ENCODE measurements around the gene CERS2. TPM values are rescaled to one million over a fixed set of nuclear protein-coding genes. Genes with fewer than 3 reads are reported as not detected.

CERS2 gene
- total RNA-seq, 1 experiment from 2014 or later = 113 TPM

GRCh38 chr1:150927624-150928023, 47.0 kb downstream of the CERS2 start:
- TF ChIP-seq, protein P1, sequence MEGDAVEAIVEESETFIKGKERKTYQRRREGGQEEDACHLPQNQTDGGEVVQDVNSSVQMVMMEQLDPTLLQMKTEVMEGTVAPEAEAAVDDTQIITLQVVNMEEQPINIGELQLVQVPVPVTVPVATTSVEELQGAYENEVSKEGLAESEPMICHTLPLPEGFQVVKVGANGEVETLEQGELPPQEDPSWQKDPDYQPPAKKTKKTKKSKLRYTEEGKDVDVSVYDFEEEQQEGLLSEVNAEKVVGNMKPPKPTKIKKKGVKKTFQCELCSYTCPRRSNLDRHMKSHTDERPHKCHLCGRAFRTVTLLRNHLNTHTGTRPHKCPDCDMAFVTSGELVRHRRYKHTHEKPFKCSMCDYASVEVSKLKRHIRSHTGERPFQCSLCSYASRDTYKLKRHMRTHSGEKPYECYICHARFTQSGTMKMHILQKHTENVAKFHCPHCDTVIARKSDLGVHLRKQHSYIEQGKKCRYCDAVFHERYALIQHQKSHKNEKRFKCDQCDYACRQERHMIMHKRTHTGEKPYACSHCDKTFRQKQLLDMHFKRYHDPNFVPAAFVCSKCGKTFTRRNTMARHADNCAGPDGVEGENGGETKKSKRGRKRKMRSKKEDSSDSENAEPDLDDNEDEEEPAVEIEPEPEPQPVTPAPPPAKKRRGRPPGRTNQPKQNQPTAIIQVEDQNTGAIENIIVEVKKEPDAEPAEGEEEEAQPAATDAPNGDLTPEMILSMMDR (conservative IDR thresholded peaks at IDR 0.05) = no peak
- H3F3A ChIP-seq (ENCODE audit: insufficient read depth, low read depth) = peaks cover 21% of the 10 kb centered on the region
- peaks cover 13% of the 10 kb centered on the region for H3K4me1 ChIP-seq (replicated peaks; ENCODE audit: insufficient read depth)
- no TSS peak for BruUV-seq (replicated peaks)
- peak overlapping the region; percentile 79; the same call in 1 of the 2 replicates for H3K4me2 ChIP-seq
- H3K9me2 ChIP-seq (ENCODE audit: insufficient read depth) = no peaks in the 10 kb centered on the region
- no peak overlapping the region for H3K27ac ChIP-seq
- H3K4me3 ChIP-seq = peak overlapping the region; percentile 67; the same call in 1 of the 2 replicates
- no peaks in the 10 kb centered on the region for H3K27me3 ChIP-seq (ENCODE audit: insufficient read depth, low read depth)
- peaks cover 4% of the 10 kb centered on the region; the same call in 1 of the 2 replicates for H3K9me3 ChIP-seq (ENCODE audit: insufficient read depth, low read depth)
- H4K20me1 ChIP-seq (ENCODE audit: insufficient read depth) = no peaks in the 10 kb centered on the region
- no peak overlapping the region for H2AFZ ChIP-seq
- H3K36me3 ChIP-seq (ENCODE audit: low read depth) = peaks cover 41% of the 10 kb centered on the region
- intact Hi-C loops (cut with micrococcal nuclease; ENCODE audit: unreplicated experiment) = loop anchor here (2.0 kb wide), 1 partner anchor 51 kb away; no protein-coding TSS in a partner anchor
- ChIA-PET POLR2A (ENCODE audit: unreplicated experiment) (interaction anchor here (0.6 kb wide), 1 partner anchor 66 kb away, joined by 3 read pairs; no protein-coding TSS in a partner anchor), CTCF (no interaction called here)
- no peak for DNase-seq
- peaks cover 20% of the 10 kb centered on the region for H3K79me2 ChIP-seq (ENCODE audit: low read depth)

- Histone ChIP-seq H3K4me2 (peak within 1 kb of the TSS; percentile 79), H3K9me3 (ENCODE audit: insufficient read depth, low read depth) (no peaks in the 10 kb centered on the region), H4K20me1 (ENCODE audit: insufficient read depth) (no peaks in the 10 kb centered on the region), H3K4me3 (peak within 1 kb of the TSS; percentile 67), H3K4me1 (replicated peaks; ENCODE audit: insufficient read depth) (peaks cover 14% of the 10 kb centered on the region), H3K27ac (peak within 1 kb of the TSS; percentile 79), H3K79me2 (ENCODE audit: low read depth) (peaks cover 20% of the 10 kb centered on the region), H3K27me3 (ENCODE audit: insufficient read depth, low read depth) (no peaks in the 10 kb centered on the region), H2AFZ (peak within 1 kb of the TSS; percentile 94), H3F3A (ENCODE audit: insufficient read depth, low read depth) (peaks cover 21% of the 10 kb centered on the region), H3K36me3 (ENCODE audit: low read depth) (peaks cover 30% of the 10 kb centered on the region), H3K9me2 (ENCODE audit: insufficient read depth) (no peaks in the 10 kb centered on the region)
- BruUV-seq (replicated peaks) = no TSS peak
- DNase-seq = peak; percentile 91 to 95
- intact Hi-C loops (cut with micrococcal nuclease; ENCODE audit: unreplicated experiment) = loop anchor here (1.0 to 2.0 kb wide), 2 partner anchors 50 to 53 kb away; partner anchors contain the start of gene ARNT
- POLR2A ChIA-PET (ENCODE audit: unreplicated experiment) = interaction anchor here (0.6 kb wide), 2 partner anchors 230 to 355 kb away, joined by 6 to 13 read pairs; no protein-coding TSS in a partner anchor
- CTCF ChIA-PET = interaction anchor here (0.6 to 0.7 kb wide), 4 partner anchors 51 to 374 kb away, joined by 3 to 13 read pairs (median 6); no protein-coding TSS in a partner anchor
- no peak for TF ChIP-seq EZH2 (IDR thresholded peaks at IDR 0.05; ENCODE audit: low read depth)
- TF ChIP-seq, protein P1 (conservative IDR thresholded peaks at IDR 0.05) = no peak
Measured at GRCh38 chr1:150926097-150926741, 48.4 kb downstream of the CERS2 start, which contains the start of gene SETDB1. SETDB1 (plus strand) TSS chr1:150926363; CDS start chr1:150927715, 1,352 bp downstream.

DNA sequence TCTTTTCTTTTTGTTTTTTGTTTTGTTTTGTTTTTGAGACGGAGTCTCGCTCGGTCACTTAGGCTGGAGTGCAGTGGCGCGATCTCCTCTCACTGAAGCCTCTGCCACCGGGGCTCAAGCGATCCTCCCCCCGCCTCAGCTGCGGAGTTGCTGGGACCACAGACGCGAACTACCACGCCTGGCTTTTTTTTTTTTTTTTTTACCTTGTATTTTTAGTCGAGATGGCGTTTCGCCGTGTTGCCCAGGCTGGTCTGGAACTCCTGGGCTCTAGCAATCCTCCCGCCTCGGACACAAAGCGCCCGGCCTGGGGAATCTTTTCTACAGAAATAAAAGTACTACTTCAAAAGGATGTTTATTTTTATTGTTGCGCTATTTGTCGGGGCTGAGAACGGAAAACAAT, 49.6 kb downstream of the CERS2 start:
- Histone ChIP-seq H3K9me2 (ENCODE audit: insufficient read depth) (no peaks in the 10 kb centered on the region), H3K4me3 (no peak overlapping the region), H3K4me1 (replicated peaks; ENCODE audit: insufficient read depth) (peaks cover 14% of the 10 kb centered on the region), H3K36me3 (ENCODE audit: low read depth) (peaks cover 21% of the 10 kb centered on the region), H3K9me3 (ENCODE audit: insufficient read depth, low read depth) (no peaks in the 10 kb centered on the region), H4K20me1 (ENCODE audit: insufficient read depth) (no peaks in the 10 kb centered on the region), H3K27ac (no peak overlapping the region), H3K79me2 (ENCODE audit: low read depth) (peaks cover 20% of the 10 kb centered on the region), H3F3A (ENCODE audit: insufficient read depth, low read depth) (peaks cover 21% of the 10 kb centered on the region), H2AFZ (no peak overlapping the region), H3K4me2 (no peak overlapping the region), H3K27me3 (ENCODE audit: insufficient read depth, low read depth) (no peaks in the 10 kb centered on the region)
- intact Hi-C loops (cut with micrococcal nuclease; ENCODE audit: unreplicated experiment) = no loop called here
- ChIA-PET POLR2A (ENCODE audit: unreplicated experiment) (no interaction called here), CTCF (interaction anchor here (0.6 kb wide), 1 partner anchor 288 kb away, joined by 11 read pairs; no protein-coding TSS in a partner anchor)
- no peak for TF ChIP-seq EZH2 (IDR thresholded peaks at IDR 0.05; ENCODE audit: low read depth)
- TF ChIP-seq, protein P1 (conservative IDR thresholded peaks at IDR 0.05) = no peak
- no TSS peak for BruUV-seq (replicated peaks)
- DNase-seq = no peak

All from PC-9 (cell line).